Measurements from ENCODE around the gene ELP4. TPM values are rescaled to one million over a fixed set of nuclear protein-coding genes. Genes with fewer than 3 reads are reported as not detected.

The ELP4 gene
- total and polyA plus RNA-seq, 9 of the 15 experiments (the other 6 are each of a cell fraction or from before 2014, with no cell fraction given), result 24.1 to 60.3 (median 38.7) TPM

- CTCF ChIA-PET (ENCODE audit: low intra/inter-chr PET ratio), result no interaction called here
- H3K9me3 ChIP-seq (replicated peaks; ENCODE audit: control insufficient read depth, insufficient read depth, low read depth, low read length), result no peaks in the 10 kb centered on the region
- in situ Hi-C loops (cut with MboI), result no loop called here
- TF ChIP-seq PRMT5 (CRISPR knock-in tag; IDR thresholded peaks at IDR 0.05), result no peak
- TF ChIP-seq SRSF7 (optimal IDR thresholded peaks at IDR 0.05; ENCODE audit: low read depth, low read length), result no peak
- TF ChIP-seq HBP1 (CRISPR knock-in tag; IDR thresholded peaks at IDR 0.05), result no peak
- TF ChIP-seq MIER1 (IDR thresholded peaks at IDR 0.05; ENCODE audit: low read depth), result no peak
- TF ChIP-seq CHD7 (IDR thresholded peaks at IDR 0.05; ENCODE audit: low read depth, low read length), result no peak
- no peak for TF ChIP-seq ZNF134 (CRISPR knock-in tag; conservative IDR thresholded peaks at IDR 0.05)
- TF ChIP-seq, protein P1, sequence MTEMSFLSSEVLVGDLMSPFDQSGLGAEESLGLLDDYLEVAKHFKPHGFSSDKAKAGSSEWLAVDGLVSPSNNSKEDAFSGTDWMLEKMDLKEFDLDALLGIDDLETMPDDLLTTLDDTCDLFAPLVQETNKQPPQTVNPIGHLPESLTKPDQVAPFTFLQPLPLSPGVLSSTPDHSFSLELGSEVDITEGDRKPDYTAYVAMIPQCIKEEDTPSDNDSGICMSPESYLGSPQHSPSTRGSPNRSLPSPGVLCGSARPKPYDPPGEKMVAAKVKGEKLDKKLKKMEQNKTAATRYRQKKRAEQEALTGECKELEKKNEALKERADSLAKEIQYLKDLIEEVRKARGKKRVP (CRISPR knock-in tag; IDR thresholded peaks at IDR 0.05), result no peak
- TF ChIP-seq RBM25 (IDR thresholded peaks at IDR 0.05; ENCODE audit: low read depth, low read length, severe bottlenecking), result no peak
- TF ChIP-seq EP400 (IDR thresholded peaks at IDR 0.05), result no peak
- no peak for TF ChIP-seq L3MBTL2 (IDR thresholded peaks at IDR 0.05)
- no peak for TF ChIP-seq TBP (optimal IDR thresholded peaks at IDR 0.05; ENCODE audit: low read depth, low read length)
These were observed 127.4 kb downstream of the ELP4 start for GRCh38 chr11:31636983-31637382.

More at GRCh38 chr11:31636983-31637382, 127.4 kb downstream of the ELP4 start:
- Histone ChIP-seq H4K20me1 (replicated peaks; ENCODE audit: control insufficient read depth, insufficient read depth, low read length) (no peaks in the 10 kb centered on the region), H3K4me1 (replicated peaks in 1 of 2; ENCODE audit: control insufficient read depth in 2 of 2, insufficient read depth in 2 of 2, low read length in 2 of 2) (no peaks in the 10 kb centered on the region), H3K4me2 (ENCODE audit: insufficient read depth, low read length) (no peak overlapping the region), H3K36me3 (ENCODE audit: control insufficient read depth, insufficient read depth, low read length) (peaks cover 3% of the 10 kb centered on the region; the same call in 1 of the 3 replicates), H3K79me2 (ENCODE audit: control insufficient read depth, insufficient read depth, low read length) (no peaks in the 10 kb centered on the region), H3K27ac (ENCODE audit: extremely low read depth, low read depth, low read length) (no peak overlapping the region), H3K9ac (ENCODE audit: insufficient read depth in 1 of 2, low read depth in 2 of 2, low read length in 2 of 2) (no peak overlapping the region), H3K27me3 (ENCODE audit: control insufficient read depth in 2 of 2, insufficient read depth in 2 of 2, low read length in 2 of 2) (no peaks in the 10 kb centered on the region), H2AFZ (ENCODE audit: low read depth, low read length) (no peak overlapping the region), H3K9me1 (ENCODE audit: control insufficient read depth, insufficient read depth, low read length) (no peaks in the 10 kb centered on the region), H3K4me3 (no peak overlapping the region)
- POLR2A ChIA-PET, result no interaction called here
- FAIRE-seq, result no peak
- no peak for ATAC-seq
- 50% methylated on average over 4 of the region's 4 CpGs for WGBS (ENCODE audit: insufficient coverage, low coverage, missing lambda C conversion rate)
- no TSS peak for BruUV-seq (replicated peaks)
- no peak for DNase-seq (ENCODE audit: extremely low read depth in 1 of 4, low spot score in 3 of 4)
- intact Hi-C loops (cut with micrococcal nuclease), result no loop called here

Data from K562 (cell line).